HEK293 (cell line): ENCODE results near the gene KRTAP10-5.

ENCODE experiments used
- CTCF ChIA-PET: fragments of 350-600 bp; formaldehyde crosslinking; extraction: SDS; loops from one replicate; lab custom pipeline; 2021; ENCODE audit warnings: antibody characterized with exemption; lab: Yijun Ruan, JAX
- POLR2A ChIA-PET: fragments of 300-600 bp; formaldehyde crosslinking; extraction: SDS; loops from one replicate; lab custom pipeline; 2020; ENCODE audit warnings: antibody characterized with exemption, inconsistent platforms; lab: Yijun Ruan, JAX
- H3K27ac ChIP-seq: fragments of 200-500 bp; sonication (Bioruptor generic); 2 replicates; pipeline ENCODE4 v1.5.1; 2014; ENCODE audit warnings: low read depth, low read length, control low read depth, inconsistent platforms; ENCODE audit errors: extremely low read depth
- H3K36me3 ChIP-seq, 2 experiments: fragments of 200-500 bp in 1 of 2; sonication (Bioruptor generic) in 1 of 2; 1 replicate in 1 of 2; 2 replicates in 1 of 2; pipeline ENCODE4 v1.5.1; 2014 to 2017; ENCODE audit warnings: inconsistent platforms in 2 of 2, low read length in 2 of 2; ENCODE audit not compliant: control insufficient read depth in 2 of 2, insufficient read depth in 1 of 2
- H3K4me1 ChIP-seq: fragments of 200-500 bp; sonication (Bioruptor generic); 2 replicates; pipeline ENCODE4 v1.5.1; 2014; ENCODE audit warnings: mild to moderate bottlenecking, low read length, inconsistent platforms; ENCODE audit not compliant: control insufficient read depth, insufficient read depth
- H3K4me3 ChIP-seq: 2 replicates; pipeline ENCODE4 v1.5.1; 2011; ENCODE audit warnings: low read depth, mild to moderate bottlenecking, control low read depth, low read length, moderate library complexity
- H3K9me3 ChIP-seq: fragments of 200-500 bp; sonication (Bioruptor generic); 2 replicates; pipeline ENCODE4 v1.5.1; 2014; ENCODE audit warnings: low read depth, low read length, inconsistent platforms; ENCODE audit not compliant: control insufficient read depth, insufficient read depth
- ELK4 ChIP-seq: IDR thresholded peaks from 2 replicates; pipeline ENCODE4 v1.6.1; 2011; ENCODE audit warnings: mild to moderate bottlenecking, low read depth, low read length, borderline replicate concordance
- INSM2 ChIP-seq: fragments of 450-650 bp; formaldehyde crosslinking; IDR thresholded peaks from 2 replicates; pipeline ENCODE4 v1.5.1; 2016; ENCODE audit warnings: missing biosample characterization, missing genetic modification characterization
- KLF9 ChIP-seq: fragments of 450-650 bp; formaldehyde crosslinking; IDR thresholded peaks from 2 replicates; pipeline ENCODE4 v1.5.1; 2016; ENCODE audit warnings: missing biosample characterization, missing genetic modification characterization, low read depth
- MYNN ChIP-seq: fragments of 450-650 bp; formaldehyde crosslinking; IDR thresholded peaks from 2 replicates; pipeline ENCODE4 v1.5.1; 2016; ENCODE audit warnings: missing biosample characterization, missing genetic modification characterization, borderline replicate concordance
- TCF7L2 ChIP-seq: IDR thresholded peaks from 2 replicates; pipeline ENCODE4 v1.6.1; 2011; ENCODE audit warnings: low read depth, mild to moderate bottlenecking, inconsistent platforms, low read length, moderate library complexity, borderline replicate concordance
- ZBTB20 ChIP-seq: fragments of 450-650 bp; formaldehyde crosslinking; IDR thresholded peaks from 2 replicates; pipeline ENCODE4 v1.5.1; 2016; ENCODE audit warnings: missing biosample characterization, missing genetic modification characterization
- ZBTB7A ChIP-seq: fragments of 450-650 bp; formaldehyde crosslinking; IDR thresholded peaks from 2 replicates; pipeline ENCODE4 v1.5.1; 2016; ENCODE audit warnings: low read depth, missing biosample characterization, missing genetic modification characterization
- ZNF10 ChIP-seq: fragments of 450-650 bp; formaldehyde crosslinking; IDR thresholded peaks from 2 replicates; pipeline ENCODE4 v1.5.1; 2017; ENCODE audit warnings: missing biosample characterization, missing genetic modification characterization
- ZNF140 ChIP-seq: fragments of 450-650 bp; formaldehyde crosslinking; IDR thresholded peaks from 2 replicates; pipeline ENCODE4 v1.5.1; 2016; ENCODE audit warnings: missing biosample characterization, missing genetic modification characterization
- ZNF16 ChIP-seq: fragments of 450-650 bp; formaldehyde crosslinking; IDR thresholded peaks from 2 replicates; pipeline ENCODE4 v1.5.1; 2016; ENCODE audit warnings: low read depth, missing biosample characterization, missing genetic modification characterization
- ZNF174 ChIP-seq: fragments of 450-650 bp; formaldehyde crosslinking; IDR thresholded peaks from 2 replicates; pipeline ENCODE4 v1.5.0; 2017; ENCODE audit warnings: missing biosample characterization, mild to moderate bottlenecking, missing genetic modification characterization
- ZNF280D ChIP-seq: fragments of 450-650 bp; formaldehyde crosslinking; IDR thresholded peaks from 2 replicates; pipeline ENCODE4 v1.5.1; 2016; ENCODE audit warnings: missing biosample characterization, missing genetic modification characterization
- ZNF426 ChIP-seq: fragments of 450-650 bp; formaldehyde crosslinking; IDR thresholded peaks from 2 replicates; pipeline ENCODE4 v1.5.1; 2017; ENCODE audit warnings: missing biosample characterization, missing genetic modification characterization, mild to moderate bottlenecking, inconsistent platforms, moderate library complexity
- ZNF488 ChIP-seq: fragments of 450-650 bp; formaldehyde crosslinking; IDR thresholded peaks from 2 replicates; pipeline ENCODE4 v1.5.1; 2016; ENCODE audit warnings: missing biosample characterization, missing genetic modification characterization
- ZNF560 ChIP-seq: fragments of 450-650 bp; formaldehyde crosslinking; IDR thresholded peaks from 2 replicates; pipeline ENCODE4 v1.5.1; 2017; ENCODE audit warnings: missing biosample characterization, missing genetic modification characterization, borderline replicate concordance
- ZNF677 ChIP-seq: fragments of 450-650 bp; IDR thresholded peaks from 2 replicates; pipeline ENCODE4 v1.5.0; 2018; ENCODE audit warnings: missing biosample characterization, mild to moderate bottlenecking, missing genetic modification characterization, moderate library complexity
- ZNF837 ChIP-seq: fragments of 450-650 bp; formaldehyde crosslinking; IDR thresholded peaks from 2 replicates; pipeline ENCODE4 v1.5.1; 2016; ENCODE audit warnings: missing biosample characterization, missing genetic modification characterization
- ZSCAN16 ChIP-seq: fragments of 450-650 bp; formaldehyde crosslinking; IDR thresholded peaks from 2 replicates; pipeline ENCODE4 v1.5.1; 2016; ENCODE audit warnings: missing biosample characterization, missing genetic modification characterization
- ZSCAN23 ChIP-seq: fragments of 450-650 bp; formaldehyde crosslinking; IDR thresholded peaks from 2 replicates; pipeline ENCODE4 v1.5.1; 2016; ENCODE audit warnings: missing biosample characterization, missing genetic modification characterization
- ZSCAN30 ChIP-seq: fragments of 450-650 bp; IDR thresholded peaks from 2 replicates; pipeline ENCODE4 v1.5.1; 2018; ENCODE audit warnings: missing biosample characterization, mild to moderate bottlenecking, missing genetic modification characterization, moderate library complexity
- ZSCAN4 ChIP-seq: fragments of 450-650 bp; formaldehyde crosslinking; IDR thresholded peaks from 2 replicates; pipeline ENCODE4 v1.5.1; 2017; ENCODE audit warnings: missing biosample characterization, missing genetic modification characterization

KRTAP10-5 gene

GRCh38 chr21:44626673-44627143 lies 46.3 kb upstream of the KRTAP10-5 start, which contains the start of gene KRTAP10-9 (continued):
- TF ChIP-seq ZNF837 (tag by site-specific recombination): no peak

- TF ChIP-seq ZNF10 (tag by site-specific recombination) (no peak), ZBTB20 (no peak), ZSCAN4 (no peak), MYNN (tag by site-specific recombination) (no peak), ZSCAN23 (tag by site-specific recombination) (no peak), KLF9 (tag by site-specific recombination) (no peak), ZNF140 (tag by site-specific recombination) (no peak), ZNF677 (tag by site-specific recombination) (no peak), ZNF426 (tag by site-specific recombination) (no peak), ZSCAN30 (tag by site-specific recombination) (no peak), ZNF280D (tag by site-specific recombination) (no peak), TCF7L2 (no peak), ZBTB7A (no peak), ZSCAN16 (tag by site-specific recombination) (no peak), ZNF174 (no peak), ZNF488 (tag by site-specific recombination) (no peak), ELK4 (no peak), ZNF560 (no peak), INSM2 (tag by site-specific recombination) (no peak), ZNF16 (no peak)
- Histone ChIP-seq H3K4me3 (no peak overlapping the region), H3K9me3 (no peaks in the 10 kb centered on the region), H3K4me1 (no peaks in the 10 kb centered on the region), H3K27ac (no peak overlapping the region), H3K36me3 (no peaks in the 10 kb centered on the region)
- ChIA-PET CTCF (interaction anchor here (0.7 kb wide), 1 partner anchor 974 kb away, joined by 3 read pairs; no protein-coding TSS in a partner anchor), POLR2A (no interaction called here)
These were observed 45.9 kb upstream of the KRTAP10-5 start for GRCh38 chr21:44626262-44626661.
